GM21381 (cell line): Measurements from ENCODE around the gene C19orf81.

Source experiments
- ATAC-seq: cut with Tn5 transposase; IDR thresholded peaks from one replicate; pipeline ENCODE4 v1.9.1; 2021; ENCODE audit warnings: mild to moderate bottlenecking, moderate library complexity; ENCODE audit not compliant: unreplicated experiment

Gene C19orf81

DNA sequence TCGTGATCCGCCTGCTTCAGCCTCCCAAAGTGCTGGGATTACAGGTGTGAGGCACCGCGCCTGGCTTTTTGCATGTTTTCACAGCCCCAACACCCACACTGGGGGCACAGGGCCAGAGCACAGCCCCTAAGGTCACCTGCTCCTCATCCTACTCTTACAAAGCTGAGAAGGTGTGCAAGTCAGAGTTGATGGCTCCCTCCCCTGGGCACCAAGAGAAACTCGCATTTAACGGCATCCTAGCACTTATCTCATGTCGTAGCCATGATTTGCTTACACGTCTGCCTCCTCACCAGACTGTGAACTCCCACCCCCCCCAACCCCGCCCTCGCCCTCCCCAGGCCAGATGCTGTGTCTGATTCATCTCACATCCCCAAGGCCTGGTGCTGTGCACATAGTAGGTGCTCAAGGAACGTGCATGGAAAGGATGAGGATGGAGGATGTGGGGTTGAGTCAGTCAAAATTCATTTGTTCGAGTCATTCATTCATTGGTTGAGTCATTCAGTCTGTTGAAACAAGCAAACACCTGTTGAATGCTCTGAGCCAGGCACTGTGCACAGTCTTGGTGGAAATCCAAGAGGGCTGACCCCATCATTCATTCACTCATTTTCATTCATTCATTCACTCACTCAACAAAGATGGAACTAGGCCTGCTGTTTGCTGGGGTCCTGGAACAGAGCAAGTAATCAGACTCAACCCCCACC, 59.1 kb downstream of the C19orf81 start:
- ATAC-seq: no peak
